ENCODE data around the gene TCF23.

- TF ChIP-seq, protein P1, sequence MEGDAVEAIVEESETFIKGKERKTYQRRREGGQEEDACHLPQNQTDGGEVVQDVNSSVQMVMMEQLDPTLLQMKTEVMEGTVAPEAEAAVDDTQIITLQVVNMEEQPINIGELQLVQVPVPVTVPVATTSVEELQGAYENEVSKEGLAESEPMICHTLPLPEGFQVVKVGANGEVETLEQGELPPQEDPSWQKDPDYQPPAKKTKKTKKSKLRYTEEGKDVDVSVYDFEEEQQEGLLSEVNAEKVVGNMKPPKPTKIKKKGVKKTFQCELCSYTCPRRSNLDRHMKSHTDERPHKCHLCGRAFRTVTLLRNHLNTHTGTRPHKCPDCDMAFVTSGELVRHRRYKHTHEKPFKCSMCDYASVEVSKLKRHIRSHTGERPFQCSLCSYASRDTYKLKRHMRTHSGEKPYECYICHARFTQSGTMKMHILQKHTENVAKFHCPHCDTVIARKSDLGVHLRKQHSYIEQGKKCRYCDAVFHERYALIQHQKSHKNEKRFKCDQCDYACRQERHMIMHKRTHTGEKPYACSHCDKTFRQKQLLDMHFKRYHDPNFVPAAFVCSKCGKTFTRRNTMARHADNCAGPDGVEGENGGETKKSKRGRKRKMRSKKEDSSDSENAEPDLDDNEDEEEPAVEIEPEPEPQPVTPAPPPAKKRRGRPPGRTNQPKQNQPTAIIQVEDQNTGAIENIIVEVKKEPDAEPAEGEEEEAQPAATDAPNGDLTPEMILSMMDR (conservative IDR thresholded peaks at IDR 0.05; ENCODE audit: low read depth, low read length): no peak
- no peak for TF ChIP-seq EZH2 (IDR thresholded peaks at IDR 0.05; ENCODE audit: borderline replicate concordance, low read depth, low read length, poor library complexity, severe bottlenecking)
These were observed 49.4 kb upstream of the TCF23 start for GRCh38 chr2:27099334-27099955.

Measured in A673 (cell line).